Tibial nerve (tissue), 4 donors: ENCODE measurements around the gene NCAPH2. TPM values are rescaled to one million over a fixed set of nuclear protein-coding genes. Genes with fewer than 3 reads are reported as not detected.

Source experiments
- DNase-seq, 2 donors: peaks; one replicate each; pipeline ENCODE4 v3.0.0-alpha.2; 2019; ENCODE audit warnings: low spot score in 2 of 2
- H3K27ac ChIP-seq, 4 donors: fragments of 200-600 bp; sonication (generic) in 3 of 4; one replicate each; pipeline ENCODE4 v1.5.1; 2017 to 2019; ENCODE audit warnings: mild to moderate bottlenecking in 1 of 4
- H3K27me3 ChIP-seq, 2 donors: fragments of 200-600 bp; sonication (generic) in 1 of 2; one replicate each; pipeline versions ENCODE4 v1.5.1 to v1.6.0; 2017 to 2019
- H3K36me3 ChIP-seq, 3 donors: fragments of 200-600 bp; sonication (generic); one replicate each; pipeline ENCODE4 v1.5.1; 2018 to 2019
- H3K4me1 ChIP-seq, 4 donors: fragments of 200-600 bp; sonication (generic) in 3 of 4; one replicate each; pipeline ENCODE4 v1.5.1; 2017 to 2019
- H3K4me3 ChIP-seq, 4 donors: fragments of 200-600 bp; sonication (generic) in 3 of 4; one replicate each; pipeline ENCODE4 v1.5.1; 2017 to 2019; ENCODE audit warnings: mild to moderate bottlenecking in 1 of 4, moderate library complexity in 1 of 4
- H3K9me3 ChIP-seq, 4 donors: fragments of 200-600 bp; sonication (generic) in 3 of 4; one replicate each; pipeline ENCODE4 v1.5.1; 2017 to 2019
- EP300 ChIP-seq, 2 donors: sonication (generic); formaldehyde crosslinking; IDR thresholded peaks; one replicate each; pipeline ENCODE4 v1.6.1; 2017; ENCODE audit warnings: antibody characterized with exemption in 2 of 2, mild to moderate bottlenecking in 1 of 2
- POLR2A ChIP-seq, 2 donors: fragments of 450-650 bp; IDR thresholded peaks; one replicate each; pipeline ENCODE4 v1.6.1; 2017; ENCODE audit warnings: antibody characterized with exemption in 2 of 2, mild to moderate bottlenecking in 2 of 2, moderate library complexity in 2 of 2
- WGBS, 2 donors: methylation state at CpG; one replicate each; pipeline ENCODE4 v1.1.5; 2018; 5-methylcytosine and 5-hydroxymethylcytosine counted together
- total RNA-seq, 4 donors: library from RNA; depleted of rRNA; stranded (reverse); fragments of >200 nt; gene quantifications; one replicate each; pipeline ENCODE4 v1.1.0, GENCODE V29; 2016
- TF ChIP-seq, protein P1 (sequence below), 5 experiments: fragments of 200-600 bp in 3 of 5; fragments of 450-650 bp in 2 of 5; sonication (generic) in 3 of 5; IDR thresholded peaks; one replicate each; pipeline ENCODE4 v1.5.1; 2016 to 2019; ENCODE audit warnings: antibody characterized with exemption in 5 of 5, mild to moderate bottlenecking in 3 of 5, moderate library complexity in 2 of 5

The NCAPH2 gene
- total RNA-seq, 4 donors from 2014 or later = 43.9 to 57.3 (median 45.0) TPM

DNA sequence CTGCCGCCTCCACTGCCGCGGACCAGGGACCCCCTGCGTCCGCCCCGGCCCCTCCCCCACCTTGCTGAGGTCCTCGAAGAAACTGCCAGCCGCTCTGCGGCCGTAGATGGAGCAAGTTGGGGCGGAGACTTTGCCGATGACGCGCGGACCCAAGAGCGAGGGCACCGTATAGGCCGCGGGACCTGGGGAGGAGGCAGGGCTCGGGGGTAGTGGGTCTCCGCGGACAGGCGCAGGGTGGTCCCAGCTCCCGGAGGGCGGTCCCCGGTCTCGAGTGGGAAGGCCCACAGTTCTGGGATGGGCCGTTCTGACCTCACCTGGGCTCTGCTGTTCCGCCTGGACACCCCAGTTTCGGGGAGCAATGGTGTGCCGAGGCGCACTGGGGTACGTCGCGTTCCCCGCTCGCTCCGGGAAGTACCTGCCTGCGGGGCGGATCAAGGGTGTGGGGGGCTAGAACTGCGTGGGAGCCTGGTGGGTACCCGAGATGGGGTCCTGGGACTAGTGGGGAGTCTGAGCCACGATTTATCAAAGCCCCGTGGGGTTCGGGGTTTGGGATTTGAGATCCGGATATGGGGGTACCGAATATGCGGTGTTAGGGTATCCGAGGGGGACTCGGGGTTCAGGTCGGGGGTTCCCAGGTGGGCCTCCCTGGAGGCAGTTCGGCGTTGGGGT lies 23.0 kb downstream of the NCAPH2 start:
- WGBS, 2 donors = 6 to 8% methylated on average over 33 to 50 of the region's 53 CpGs
- Histone ChIP-seq H3K4me1 (peaks cover 0 to 68% (median 33%) of the 10 kb centered on the region in 4 donors), H3K36me3 (no peaks in the 10 kb centered on the region), H3K9me3 (no peaks in the 10 kb centered on the region), H3K4me3 (peak overlapping the region; percentile 31 to 60 (median 52)), H3K27ac (peak overlapping the region; percentile 56 to 96 (median 90)), H3K27me3 (peaks cover 3 to 59% of the 10 kb centered on the region in 2 donors)
- peak in 1 of 2 donors; percentile 40 for TF ChIP-seq EP300 (IDR thresholded peaks at IDR 0.05)
- TF ChIP-seq, protein P1, sequence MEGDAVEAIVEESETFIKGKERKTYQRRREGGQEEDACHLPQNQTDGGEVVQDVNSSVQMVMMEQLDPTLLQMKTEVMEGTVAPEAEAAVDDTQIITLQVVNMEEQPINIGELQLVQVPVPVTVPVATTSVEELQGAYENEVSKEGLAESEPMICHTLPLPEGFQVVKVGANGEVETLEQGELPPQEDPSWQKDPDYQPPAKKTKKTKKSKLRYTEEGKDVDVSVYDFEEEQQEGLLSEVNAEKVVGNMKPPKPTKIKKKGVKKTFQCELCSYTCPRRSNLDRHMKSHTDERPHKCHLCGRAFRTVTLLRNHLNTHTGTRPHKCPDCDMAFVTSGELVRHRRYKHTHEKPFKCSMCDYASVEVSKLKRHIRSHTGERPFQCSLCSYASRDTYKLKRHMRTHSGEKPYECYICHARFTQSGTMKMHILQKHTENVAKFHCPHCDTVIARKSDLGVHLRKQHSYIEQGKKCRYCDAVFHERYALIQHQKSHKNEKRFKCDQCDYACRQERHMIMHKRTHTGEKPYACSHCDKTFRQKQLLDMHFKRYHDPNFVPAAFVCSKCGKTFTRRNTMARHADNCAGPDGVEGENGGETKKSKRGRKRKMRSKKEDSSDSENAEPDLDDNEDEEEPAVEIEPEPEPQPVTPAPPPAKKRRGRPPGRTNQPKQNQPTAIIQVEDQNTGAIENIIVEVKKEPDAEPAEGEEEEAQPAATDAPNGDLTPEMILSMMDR (IDR thresholded peaks at IDR 0.05) = no peak
- TF ChIP-seq POLR2A (IDR thresholded peaks at IDR 0.05) = peak; percentile 27 to 54
- peak; percentile 65 to 75 for DNase-seq

DNA sequence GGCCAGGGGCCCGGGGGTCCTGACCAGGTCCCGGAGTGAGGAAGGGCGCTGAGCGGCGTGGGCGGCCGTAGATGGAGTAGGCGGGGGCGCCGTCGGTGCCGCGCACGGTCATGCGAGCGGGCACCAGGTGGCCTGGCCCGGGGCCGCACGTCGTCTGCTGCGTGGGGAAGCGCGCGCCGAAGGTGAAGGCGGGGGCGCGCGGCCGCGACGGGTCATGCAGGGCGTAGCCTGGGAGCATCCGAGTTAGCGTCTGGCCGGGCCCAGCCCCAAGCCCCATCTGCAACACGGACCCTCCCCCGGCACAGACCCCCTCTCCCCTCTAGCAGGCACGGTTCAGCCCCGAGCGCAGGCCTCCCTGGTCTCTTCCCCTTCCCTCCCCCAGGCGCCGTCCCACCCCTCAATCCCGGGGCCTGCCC lies 23.5 kb downstream of the NCAPH2 start:
- peaks cover 3 to 59% of the 10 kb centered on the region in 2 donors for H3K27me3 ChIP-seq
- peak overlapping the region; percentile 31 to 60 (median 52) for H3K4me3 ChIP-seq
- H3K9me3 ChIP-seq = no peaks in the 10 kb centered on the region
- DNase-seq = peak in 1 of 2 donors; percentile 19
- H3K4me1 ChIP-seq = peaks cover 0 to 63% (median 30%) of the 10 kb centered on the region in 4 donors
- H3K27ac ChIP-seq = peak overlapping the region; percentile 56 to 96 (median 90)
- H3K36me3 ChIP-seq = no peaks in the 10 kb centered on the region
- TF ChIP-seq POLR2A (IDR thresholded peaks at IDR 0.05) (no peak), EP300 (IDR thresholded peaks at IDR 0.05) (no peak)
- TF ChIP-seq, protein P1 (IDR thresholded peaks at IDR 0.05) = no peak
- WGBS, 2 donors = 0 to 3% methylated on average over 26 to 34 of the region's 44 CpGs

DNA sequence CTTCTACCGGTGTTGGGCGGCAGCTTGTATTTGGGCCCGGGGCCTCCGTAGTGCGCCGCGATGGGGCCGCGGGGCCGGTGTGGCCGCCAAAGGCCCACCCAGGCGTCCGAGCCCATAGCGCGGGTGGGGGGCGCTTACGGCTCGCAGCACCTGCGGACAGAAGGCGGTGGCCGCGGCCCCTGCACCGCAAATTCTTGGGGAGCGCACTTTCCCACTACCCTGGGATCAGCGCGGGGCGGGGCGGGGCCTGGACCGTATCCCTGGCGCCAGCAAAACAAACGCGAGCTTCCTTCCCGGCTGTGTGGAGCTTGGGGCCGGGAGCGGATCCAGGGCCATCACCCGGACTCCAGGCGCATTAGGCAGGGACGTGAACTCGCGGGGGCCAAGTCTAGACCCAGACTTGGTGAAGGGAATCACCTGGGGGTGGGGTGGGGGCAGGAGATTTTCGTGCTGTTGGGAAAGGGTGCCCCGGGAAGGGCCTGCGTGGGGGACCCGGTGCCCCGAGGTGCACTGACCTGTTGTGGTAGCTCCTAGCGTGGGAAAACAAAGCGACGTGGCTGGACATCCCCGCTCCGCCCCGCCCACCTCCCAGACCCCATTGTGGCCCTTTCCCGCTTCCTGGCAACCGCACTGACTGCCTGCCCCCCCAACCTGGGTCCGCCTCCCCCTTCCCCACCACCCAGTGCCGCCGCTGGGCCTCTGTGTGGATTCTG lies 24.1 kb downstream of the NCAPH2 start:
- Histone ChIP-seq H3K36me3 (no peaks in the 10 kb centered on the region), H3K4me3 (peak overlapping the region; percentile 31 to 60 (median 52)), H3K27me3 (peaks cover 3 to 59% of the 10 kb centered on the region in 2 donors), H3K9me3 (no peaks in the 10 kb centered on the region), H3K4me1 (peaks cover 0 to 57% (median 26%) of the 10 kb centered on the region in 4 donors), H3K27ac (peak overlapping the region; percentile 56 to 96 (median 90))
- TF ChIP-seq, protein P1 (IDR thresholded peaks at IDR 0.05) = no peak
- TF ChIP-seq EP300 (IDR thresholded peaks at IDR 0.05) (peak in 1 of 2 donors; percentile 20), POLR2A (IDR thresholded peaks at IDR 0.05) (peak in 1 of 2 donors; percentile 18)
- peak; percentile 63 to 70 for DNase-seq
- 4 to 9% methylated on average over 4 to 54 of the region's 56 CpGs for WGBS, 2 donors

GRCh38 chr22:50532824-50533796 lies 25.1 kb downstream of the NCAPH2 start:
- Histone ChIP-seq H3K27me3 (peaks cover 3 to 59% of the 10 kb centered on the region in 2 donors), H3K4me3 (no peak overlapping the region), H3K36me3 (no peaks in the 10 kb centered on the region), H3K27ac (peak overlapping the region in 3 of 4 donors; percentile 52 to 94 (median 85)), H3K4me1 (peaks cover 0 to 49% (median 24%) of the 10 kb centered on the region in 4 donors), H3K9me3 (no peaks in the 10 kb centered on the region)
- WGBS, 2 donors = 73 to 78% methylated on average over 19 of the region's 19 CpGs
- TF ChIP-seq, protein P1 (IDR thresholded peaks at IDR 0.05) = no peak
- TF ChIP-seq EP300 (IDR thresholded peaks at IDR 0.05) (no peak), POLR2A (IDR thresholded peaks at IDR 0.05) (no peak)
- no peak for DNase-seq
